Measurements from ENCODE around the gene PTGIS.

The PTGIS gene

DNA sequence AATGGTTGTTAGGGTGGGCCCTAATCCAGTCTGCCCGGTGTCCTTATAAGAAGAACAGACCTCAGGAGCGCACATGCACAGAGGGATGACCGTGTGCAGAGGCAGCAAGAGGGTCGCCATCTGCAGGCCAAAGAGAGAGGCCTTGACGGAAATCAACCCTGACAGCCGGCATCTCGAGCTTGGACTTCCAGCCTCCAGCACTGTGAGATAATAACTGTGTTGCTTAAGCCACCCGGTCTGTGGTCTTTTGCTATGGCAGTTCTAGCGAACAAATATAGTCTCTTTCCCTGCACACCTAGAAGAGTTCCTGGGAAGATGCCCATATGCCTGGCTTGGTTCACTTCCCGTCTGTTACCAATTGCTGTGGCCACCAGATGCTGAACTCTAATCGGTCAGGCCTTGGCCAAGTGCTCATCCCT, 35.3 kb upstream of the PTGIS start:
- in situ Hi-C loops (cut with HindIII; ENCODE audit: low pct_ligation_motif_present, low sequenced_read_pairs), result no loop called here
- DNase-seq, result peak; percentile 43
- H3K4me3 ChIP-seq (ENCODE audit: low read depth, low read length), result no peak overlapping the region
- no peak overlapping the region for H3K27ac ChIP-seq
- TF ChIP-seq, protein P1, sequence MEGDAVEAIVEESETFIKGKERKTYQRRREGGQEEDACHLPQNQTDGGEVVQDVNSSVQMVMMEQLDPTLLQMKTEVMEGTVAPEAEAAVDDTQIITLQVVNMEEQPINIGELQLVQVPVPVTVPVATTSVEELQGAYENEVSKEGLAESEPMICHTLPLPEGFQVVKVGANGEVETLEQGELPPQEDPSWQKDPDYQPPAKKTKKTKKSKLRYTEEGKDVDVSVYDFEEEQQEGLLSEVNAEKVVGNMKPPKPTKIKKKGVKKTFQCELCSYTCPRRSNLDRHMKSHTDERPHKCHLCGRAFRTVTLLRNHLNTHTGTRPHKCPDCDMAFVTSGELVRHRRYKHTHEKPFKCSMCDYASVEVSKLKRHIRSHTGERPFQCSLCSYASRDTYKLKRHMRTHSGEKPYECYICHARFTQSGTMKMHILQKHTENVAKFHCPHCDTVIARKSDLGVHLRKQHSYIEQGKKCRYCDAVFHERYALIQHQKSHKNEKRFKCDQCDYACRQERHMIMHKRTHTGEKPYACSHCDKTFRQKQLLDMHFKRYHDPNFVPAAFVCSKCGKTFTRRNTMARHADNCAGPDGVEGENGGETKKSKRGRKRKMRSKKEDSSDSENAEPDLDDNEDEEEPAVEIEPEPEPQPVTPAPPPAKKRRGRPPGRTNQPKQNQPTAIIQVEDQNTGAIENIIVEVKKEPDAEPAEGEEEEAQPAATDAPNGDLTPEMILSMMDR (IDR thresholded peaks at IDR 0.05; ENCODE audit: low read depth, low read length, missing control alignments), result peak; percentile 78
- H3K36me3 ChIP-seq (replicated peaks), result no peaks in the 10 kb centered on the region
- no peaks in the 10 kb centered on the region for H3K27me3 ChIP-seq (replicated peaks)

DNA sequence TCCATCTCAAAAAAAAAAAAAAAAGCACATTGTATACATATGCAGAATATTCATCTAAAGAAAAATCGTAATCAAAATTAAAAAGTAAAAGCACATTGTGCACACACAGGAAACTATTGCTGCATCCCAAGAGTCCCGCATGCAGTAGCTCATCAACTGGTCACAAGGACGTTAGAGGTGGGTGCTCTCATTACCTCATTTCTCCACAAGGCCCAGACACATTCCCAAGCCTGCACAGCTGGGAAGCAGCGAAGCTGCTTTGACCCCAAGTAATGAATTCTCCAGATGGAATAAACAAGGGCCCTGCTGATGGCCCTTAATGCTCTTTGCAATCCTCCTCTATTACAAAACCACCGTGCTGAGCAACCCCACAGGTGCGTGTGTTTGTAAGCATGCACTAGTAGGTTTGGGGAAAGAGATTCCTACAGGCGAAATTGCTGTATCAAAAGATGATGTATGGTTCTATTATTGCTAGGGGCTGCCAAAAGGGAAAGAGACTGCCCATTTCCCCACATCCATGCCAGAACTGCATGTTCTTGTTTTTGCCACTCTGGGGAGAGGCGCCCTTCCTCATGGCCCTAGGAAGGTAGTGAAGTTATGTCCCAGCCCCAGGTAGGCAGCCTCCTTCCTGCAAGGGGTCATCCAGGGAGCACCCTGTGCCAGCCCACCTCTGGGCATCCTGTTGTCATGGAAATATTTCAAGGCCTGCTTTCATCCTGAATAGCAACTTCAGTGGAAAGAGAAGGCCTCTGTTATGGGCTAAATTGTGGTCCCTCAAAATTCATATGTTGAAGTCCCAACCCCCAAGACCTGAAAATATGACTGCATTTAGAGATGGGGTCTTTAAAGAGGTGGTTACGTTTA, 34.6 kb upstream of the PTGIS start:
- H3K27me3 ChIP-seq (replicated peaks), result no peaks in the 10 kb centered on the region
- in situ Hi-C loops (cut with HindIII; ENCODE audit: low pct_ligation_motif_present, low sequenced_read_pairs), result no loop called here
- no peaks in the 10 kb centered on the region for H3K36me3 ChIP-seq (replicated peaks)
- TF ChIP-seq, protein P1 (IDR thresholded peaks at IDR 0.05; ENCODE audit: low read depth, low read length, missing control alignments), result no peak
- no peak overlapping the region for H3K4me3 ChIP-seq (ENCODE audit: low read depth, low read length)
- DNase-seq, result no peak
- H3K27ac ChIP-seq, result no peak overlapping the region

DNA sequence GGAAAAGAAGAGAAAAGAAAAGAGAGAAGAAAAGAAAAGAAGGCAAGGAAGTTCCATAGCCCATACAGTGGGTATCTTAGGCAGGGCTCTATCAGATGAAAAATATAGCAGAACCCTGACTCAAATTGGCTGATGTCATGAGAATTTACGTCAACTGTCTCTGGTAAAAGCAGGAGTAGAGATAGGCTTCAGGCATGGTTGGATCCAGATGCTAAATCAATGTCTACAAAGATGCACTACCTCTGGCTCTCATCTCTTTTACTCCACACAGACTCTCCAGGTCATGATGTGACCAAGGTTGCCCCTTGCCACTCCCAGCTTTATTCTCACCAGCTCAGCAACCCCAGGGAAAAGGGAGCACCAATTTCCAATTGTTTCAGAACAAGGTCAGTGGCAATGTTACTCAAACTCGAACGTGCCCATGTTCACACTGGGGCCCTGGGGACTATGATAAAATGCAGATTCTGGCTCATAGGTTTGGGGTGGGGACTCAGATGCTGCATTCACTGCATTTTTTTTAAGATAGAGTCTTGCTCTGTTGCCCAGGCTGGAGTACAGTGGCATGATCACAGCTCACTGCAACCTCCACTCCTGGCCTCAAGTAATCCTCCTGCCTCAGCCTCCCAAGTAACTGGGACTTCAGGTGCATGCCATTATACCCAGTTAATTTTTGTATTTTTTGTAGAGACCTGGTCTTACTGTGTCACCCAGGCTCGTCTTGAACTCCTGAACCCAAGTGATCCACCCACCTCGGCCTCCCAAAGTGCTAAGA, 33.4 kb upstream of the PTGIS start:
- TF ChIP-seq, protein P1 (IDR thresholded peaks at IDR 0.05; ENCODE audit: low read depth, low read length, missing control alignments), result no peak
- no peak for DNase-seq
- Histone ChIP-seq H3K4me3 (ENCODE audit: low read depth, low read length) (no peak overlapping the region), H3K27ac (no peak overlapping the region), H3K36me3 (replicated peaks) (no peaks in the 10 kb centered on the region), H3K27me3 (replicated peaks) (no peaks in the 10 kb centered on the region)
- in situ Hi-C loops (cut with HindIII; ENCODE audit: low pct_ligation_motif_present, low sequenced_read_pairs), result no loop called here

DNA sequence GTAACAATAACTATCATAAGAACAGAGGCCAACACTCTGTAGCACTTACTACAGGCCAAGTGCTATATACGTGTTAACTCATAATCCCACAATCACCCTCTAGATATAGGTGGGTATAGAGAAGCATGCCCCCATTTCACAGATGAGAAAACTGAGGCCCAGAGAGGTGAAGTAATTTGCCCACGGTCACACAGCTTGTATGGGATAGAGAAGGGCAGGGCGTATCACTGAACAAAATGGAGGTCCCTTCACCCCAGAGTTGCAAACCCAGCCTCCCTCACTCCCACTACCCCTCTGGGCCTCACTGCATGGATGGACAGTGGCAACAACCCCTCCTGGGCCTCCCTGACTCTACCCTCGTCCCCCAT, 31.8 kb upstream of the PTGIS start:
- no peak for DNase-seq
- TF ChIP-seq, protein P1 (IDR thresholded peaks at IDR 0.05; ENCODE audit: low read depth, low read length, missing control alignments), result no peak
- in situ Hi-C loops (cut with HindIII; ENCODE audit: low pct_ligation_motif_present, low sequenced_read_pairs), result no loop called here
- Histone ChIP-seq H3K27me3 (replicated peaks) (no peaks in the 10 kb centered on the region), H3K36me3 (replicated peaks) (no peaks in the 10 kb centered on the region), H3K27ac (no peak overlapping the region), H3K4me3 (ENCODE audit: low read depth, low read length) (no peak overlapping the region)

DNA sequence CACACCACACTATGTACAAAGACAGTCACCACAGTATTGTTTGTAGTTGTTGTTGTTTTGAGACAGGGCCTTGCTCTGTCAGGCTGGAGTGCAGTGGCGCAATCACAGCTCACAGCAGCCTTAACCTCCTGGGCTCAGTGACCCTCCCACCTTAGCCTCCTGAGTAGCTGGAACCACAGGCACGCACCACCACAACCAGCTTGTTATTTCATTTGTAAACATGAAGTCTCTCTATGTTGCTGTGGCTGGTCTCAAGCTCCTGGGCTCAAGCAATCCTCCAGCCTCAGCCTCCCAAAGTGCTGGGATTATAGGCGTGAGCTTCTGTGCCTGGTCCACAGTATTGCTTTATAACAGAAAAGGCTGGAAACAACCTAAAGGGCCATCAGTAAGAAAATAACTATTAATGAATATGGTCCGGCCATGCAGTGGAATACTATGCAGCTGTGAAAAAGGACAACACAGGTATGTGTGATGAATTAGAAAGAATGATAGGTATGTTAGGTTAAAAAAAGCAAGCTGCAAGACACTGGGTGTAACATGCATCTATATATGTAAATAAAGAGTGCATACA, 30.0 kb upstream of the PTGIS start:
- no peak for DNase-seq
- in situ Hi-C loops (cut with HindIII; ENCODE audit: low pct_ligation_motif_present, low sequenced_read_pairs), result no loop called here
- Histone ChIP-seq H3K27me3 (replicated peaks) (no peaks in the 10 kb centered on the region), H3K4me3 (ENCODE audit: low read depth, low read length) (no peak overlapping the region), H3K27ac (no peak overlapping the region), H3K36me3 (replicated peaks) (no peaks in the 10 kb centered on the region)
- TF ChIP-seq, protein P1 (IDR thresholded peaks at IDR 0.05; ENCODE audit: low read depth, low read length, missing control alignments), result no peak
